ENCODE data around the gene RGL1.

GRCh38 chr1:183896466-183897048 is 91.6 kb downstream of the RGL1 start:
- no peak for TF ChIP-seq ZNF766 (CRISPR knock-in tag; conservative IDR thresholded peaks at IDR 0.05)
- TF ChIP-seq BCL6 (CRISPR knock-in tag; IDR thresholded peaks at IDR 0.05): no peak
- no peak for TF ChIP-seq DPF2 (IDR thresholded peaks at IDR 0.05)
- no peak for TF ChIP-seq EZH2 (IDR thresholded peaks at IDR 0.05; ENCODE audit: borderline replicate concordance, low read depth, low read length)
- TF ChIP-seq MTA1 (IDR thresholded peaks at IDR 0.05; ENCODE audit: borderline replicate concordance): no peak
- no peak for TF ChIP-seq LARP7 (IDR thresholded peaks at IDR 0.05)
- TF ChIP-seq SPI1 (IDR thresholded peaks at IDR 0.05; ENCODE audit: borderline replicate concordance, low read depth, low read length): no peak
- TF ChIP-seq CTCF (IDR thresholded peaks at IDR 0.05 in 2 of 3, conservative IDR thresholded peaks at IDR 0.05 in 1 of 3; ENCODE audit: insufficient read depth in 2 of 3, low read depth in 1 of 3, low read length in 3 of 3): no peak
- TF ChIP-seq BMI1 (IDR thresholded peaks at IDR 0.05; ENCODE audit: low read length): no peak
- TF ChIP-seq RNF2 (IDR thresholded peaks at IDR 0.05): no peak
- TF ChIP-seq FOS (IDR thresholded peaks at IDR 0.05; ENCODE audit: extremely low read depth, insufficient read length): no peak
- no peak for TF ChIP-seq USF2 (CRISPR knock-in tag; IDR thresholded peaks at IDR 0.05)
- TF ChIP-seq CCNT2 (IDR thresholded peaks at IDR 0.05; ENCODE audit: borderline replicate concordance, extremely low read depth, insufficient read length, low read depth, low read length): no peak

Data from K562 (cell line).